Right lobe of liver (tissue), 4 donors: Measurements from ENCODE around the gene CDC42EP5.

Source experiments
- CTCF ChIP-seq, 4 donors: fragments of 200-600 bp in 3 of 4; fragments of 450-650 bp in 1 of 4; IDR thresholded peaks; one replicate each; pipeline versions ENCODE4 v1.5.1 to v1.8.0; 2016 to 2022; ENCODE audit warnings: antibody characterized with exemption in 4 of 4, mild to moderate bottlenecking in 2 of 4
- POLR2A ChIP-seq: fragments of 450-650 bp; IDR thresholded peaks from one replicate; pipeline ENCODE4 v1.6.1; 2017; ENCODE audit warnings: antibody characterized with exemption, mild to moderate bottlenecking
- donor health status: DM: no; HTN: no; CAD: no.
- donor health status: DM: no; HTN: no; CAD: no.
- donor health status: DM: no; HTN: yes; CAD: no.

- TF ChIP-seq CTCF (IDR thresholded peaks at IDR 0.05) (no peak), POLR2A (no peak)
These were observed 7.0 kb upstream of the CDC42EP5 start for GRCh38 chr19:54480051-54480450.
